ENCODE measurements around the gene ERF. TPM values are rescaled to one million over a fixed set of nuclear protein-coding genes. Genes with fewer than 3 reads are reported as not detected.
A peak's percentile ranks its signal among the peaks of the same experiment; 100 is the strongest.
"Not testable (repeated sequence)": the region's sequence is repeated elsewhere in the genome, so short reads cannot be mapped to it uniquely, and the experiment has no call there.

Gene ERF
- total RNA-seq, 1 experiment from 2014 or later: 34.6 TPM

- DNase-seq (ENCODE audit: low read depth): no peak
Measured at GRCh38 chr19:42275517-42275916, 20.6 kb upstream of the ERF start.

GRCh38 chr19:42275103-42275502 lies 20.2 kb upstream of the ERF start:
- DNase-seq (ENCODE audit: low read depth): no peak

GRCh38 chr19:42274065-42274682 lies 19.2 kb upstream of the ERF start:
- DNase-seq (ENCODE audit: low read depth): no peak

GRCh38 chr19:42273407-42274064 lies 18.6 kb upstream of the ERF start:
- DNase-seq (ENCODE audit: low read depth): no peak

DNA sequence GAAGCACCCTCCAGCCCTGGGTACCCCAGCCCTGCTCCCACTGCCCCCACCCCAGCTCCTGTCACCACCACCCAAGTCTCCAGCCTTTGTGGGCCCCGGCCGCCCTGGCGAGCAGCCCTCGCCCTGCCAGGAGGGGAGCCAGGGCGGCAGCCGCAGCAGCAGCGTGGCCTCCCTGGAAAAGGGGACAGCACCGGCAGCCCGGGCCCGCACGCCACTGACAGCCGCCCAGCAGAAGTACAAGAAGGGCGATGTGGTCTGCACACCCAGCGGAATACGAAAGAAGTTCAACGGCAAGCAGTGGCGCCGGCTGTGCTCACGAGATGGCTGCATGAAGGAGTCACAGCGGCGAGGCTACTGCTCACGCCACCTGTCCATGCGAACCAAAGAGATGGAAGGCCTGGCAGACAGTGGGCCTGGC lies 18.1 kb upstream of the ERF start:
- no peak for DNase-seq (ENCODE audit: low read depth)

DNA sequence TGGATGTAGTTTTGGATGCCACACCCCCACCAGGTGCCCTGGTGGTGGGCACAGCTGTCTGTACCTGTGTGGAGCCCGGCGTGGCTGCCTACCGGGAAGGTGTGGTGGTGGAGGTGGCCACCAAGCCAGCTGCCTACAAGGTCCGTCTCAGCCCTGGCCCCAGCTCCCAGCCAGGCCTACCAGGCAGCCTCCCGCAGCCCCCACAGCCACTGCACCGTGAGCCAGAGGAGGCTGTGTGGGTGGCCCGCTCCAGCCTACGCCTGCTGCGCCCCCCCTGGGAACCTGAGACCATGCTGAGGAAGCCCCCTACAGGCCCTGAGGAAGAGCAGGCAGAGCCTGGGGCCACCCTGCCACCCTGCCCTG lies 17.6 kb upstream of the ERF start:
- DNase-seq (ENCODE audit: low read depth): no peak

DNA sequence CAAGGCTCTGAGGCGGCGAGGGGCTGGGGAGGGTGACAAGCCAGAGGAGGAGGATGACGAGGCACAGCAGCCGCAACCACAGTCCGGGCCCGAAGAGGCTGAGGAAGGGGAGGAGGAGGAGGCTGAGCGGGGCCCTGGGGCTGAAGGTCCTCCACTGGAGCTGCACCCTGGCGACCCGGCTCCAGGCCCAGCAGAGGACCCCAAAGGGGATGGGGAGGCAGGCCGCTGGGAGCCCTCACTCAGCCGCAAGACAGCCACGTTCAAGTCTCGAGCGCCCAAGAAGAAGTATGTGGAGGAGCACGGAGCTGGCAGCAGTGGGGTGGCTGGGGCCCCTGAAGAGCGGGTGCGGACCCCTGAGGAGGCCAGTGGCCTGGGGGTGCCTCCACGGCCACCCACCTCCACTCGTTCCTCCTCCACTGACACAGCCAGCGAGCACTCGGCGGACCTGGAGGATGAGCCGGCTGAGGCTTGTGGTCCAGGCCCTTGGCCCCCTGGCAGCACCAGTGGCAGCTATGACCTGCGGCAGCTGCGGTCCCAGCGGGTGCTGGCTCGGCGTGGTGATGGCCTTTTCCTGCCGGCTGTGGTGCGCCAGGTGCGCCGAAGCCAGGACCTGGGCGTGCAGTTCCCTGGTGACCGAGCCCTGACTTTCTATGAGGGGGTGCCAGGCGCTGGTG lies 17.1 kb upstream of the ERF start:
- no peak for DNase-seq (ENCODE audit: low read depth)

DNA sequence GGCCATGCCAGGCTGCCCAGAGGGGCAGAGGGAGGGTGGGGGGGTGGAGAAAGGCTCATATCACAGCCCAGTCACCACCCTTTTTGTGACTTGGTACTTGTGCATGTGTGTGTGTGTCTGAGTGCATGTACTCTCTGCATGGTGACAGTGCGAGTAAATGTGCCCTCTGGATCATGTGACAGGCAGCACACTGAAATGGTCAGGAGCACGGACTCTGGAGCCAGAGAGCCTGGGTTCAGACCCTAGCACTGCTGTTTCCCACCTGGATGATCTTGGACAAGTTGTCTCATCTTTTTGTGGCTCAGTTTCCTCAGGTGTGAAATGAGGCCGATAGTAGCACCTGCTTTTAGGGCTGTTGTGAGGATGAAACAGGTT lies 16.1 kb upstream of the ERF start:
- no peak for DNase-seq (ENCODE audit: low read depth)

- peak; percentile 83 for DNase-seq (ENCODE audit: low read depth)
Measured at GRCh38 chr19:42270346-42271044, 15.6 kb upstream of the ERF start.

- no peak for DNase-seq (ENCODE audit: low read depth)
Measured at GRCh38 chr19:42269478-42270345, 14.8 kb upstream of the ERF start.

DNA sequence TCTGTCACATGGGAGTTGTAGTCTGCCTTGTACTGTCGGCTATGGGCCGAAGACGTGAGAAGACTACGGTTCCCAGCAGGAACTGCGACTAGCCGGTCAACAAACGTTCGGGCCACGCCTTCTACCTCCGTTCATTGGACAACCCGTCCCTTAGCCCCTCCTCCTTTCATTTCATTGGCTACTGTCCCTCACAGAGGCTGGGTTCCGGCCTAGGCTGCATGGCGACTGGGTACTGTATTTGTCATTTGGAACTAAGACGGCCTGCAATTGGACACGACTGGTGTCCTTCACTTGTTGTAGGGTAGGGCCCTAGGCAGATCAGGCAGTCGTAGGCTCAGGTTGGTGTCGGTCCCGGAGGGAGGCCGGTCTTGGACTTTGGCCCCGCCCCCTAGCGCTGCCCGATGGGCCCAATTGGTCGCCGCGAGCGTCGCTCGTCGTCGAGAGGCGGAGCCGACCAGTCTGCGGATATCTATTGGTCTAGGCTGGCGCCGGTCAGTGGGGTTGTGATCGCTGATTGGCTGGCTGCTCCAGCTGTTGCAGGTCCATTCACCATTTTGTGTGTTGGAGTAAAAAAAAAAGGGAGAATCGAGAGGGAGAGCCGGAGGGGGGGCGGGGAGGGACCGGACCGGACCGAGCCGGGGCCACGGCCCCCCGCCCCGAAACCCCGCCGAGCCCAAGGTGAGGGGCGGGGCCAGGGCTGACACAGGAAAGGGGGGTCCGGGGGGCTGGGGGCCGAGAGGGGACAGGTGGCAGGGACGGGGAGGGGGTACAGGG lies 14.0 kb upstream of the ERF start, which contains the start of gene CIC:
Gene CIC, plus strand, starts transcription at position 549 of the 774 bp plus-strand sequence. CDS start 2,532 bp downstream, outside the sequence.
- DNase-seq (ENCODE audit: low read depth): peak; percentile 100

DNA sequence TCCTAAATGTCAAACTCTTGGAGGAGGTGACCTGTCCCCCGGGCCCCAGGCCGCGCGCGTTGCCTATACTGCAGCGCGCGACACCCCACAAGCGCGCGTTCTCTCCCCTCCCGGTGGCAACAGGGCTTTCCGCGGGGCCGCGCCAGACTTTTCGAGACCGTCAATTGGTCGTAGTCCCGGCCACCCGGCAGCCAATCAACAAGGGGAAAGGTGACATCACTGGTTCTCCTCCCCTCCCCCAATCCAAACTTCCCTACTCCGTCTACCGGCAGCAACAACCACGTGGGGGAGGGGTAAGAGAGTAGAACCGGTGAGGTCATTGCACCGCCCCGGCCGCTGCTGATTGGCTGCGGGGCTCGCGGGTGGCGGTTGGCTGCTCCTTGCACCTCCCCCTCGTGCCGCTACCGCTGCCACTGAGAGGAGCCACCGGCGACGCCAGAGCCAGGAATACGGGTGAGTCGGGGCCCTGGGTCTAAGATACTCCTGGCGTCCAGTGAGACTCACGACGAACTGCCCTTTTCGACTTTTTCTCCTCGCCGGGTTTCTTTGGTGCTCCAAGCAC lies 13.3 kb upstream of the ERF start:
- peak; percentile 99 for DNase-seq (ENCODE audit: low read depth)

GRCh38 chr19:42267644-42268141 lies 12.8 kb upstream of the ERF start:
- no peak for DNase-seq (ENCODE audit: low read depth)

GRCh38 chr19:42266928-42267603 lies 12.1 kb upstream of the ERF start:
- DNase-seq (ENCODE audit: low read depth): not testable (repeated sequence)

DNA sequence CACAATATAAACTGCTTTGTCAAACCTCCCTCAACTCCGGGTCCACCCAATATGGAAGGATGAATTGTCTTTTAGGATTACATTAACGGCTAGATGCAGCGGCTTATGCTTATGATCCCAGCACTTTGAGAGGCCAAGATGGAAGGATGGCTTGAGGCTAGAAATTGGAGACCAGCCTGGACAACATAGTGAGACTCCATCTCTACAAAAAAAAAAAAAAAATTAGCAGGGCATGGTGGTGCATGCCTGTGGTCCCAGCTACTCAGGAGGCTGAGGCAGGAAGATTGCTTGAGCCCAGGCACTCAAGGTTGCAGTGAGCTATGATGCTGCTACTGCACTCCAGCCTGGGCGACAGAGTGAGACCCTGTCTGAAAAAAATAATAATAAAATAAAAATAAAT lies 11.2 kb upstream of the ERF start:
- not testable (repeated sequence) for DNase-seq (ENCODE audit: low read depth)

DNA sequence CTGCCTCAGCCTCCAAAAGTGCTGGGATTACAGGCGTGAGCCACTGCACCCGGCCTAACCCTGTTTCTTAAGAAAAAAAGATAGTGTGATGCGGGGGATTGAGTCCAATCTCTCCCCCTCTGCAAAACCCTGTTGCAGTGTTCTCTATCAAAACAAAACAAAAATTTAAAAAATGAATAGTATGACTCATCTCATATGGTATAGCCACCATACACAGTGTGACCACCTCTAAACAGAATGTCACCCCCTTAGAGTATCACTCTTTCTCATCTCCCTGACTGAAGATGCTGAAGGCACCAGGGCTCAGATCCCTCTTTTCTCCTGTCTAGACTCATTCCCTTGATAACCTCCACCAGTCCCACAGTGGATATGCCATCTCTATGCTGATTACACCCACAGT lies 6.8 kb upstream of the ERF start:
- no peak for DNase-seq (ENCODE audit: low read depth)

- not testable (repeated sequence) for DNase-seq (ENCODE audit: low read depth)
Measured at GRCh38 chr19:42257842-42258241, 2.9 kb upstream of the ERF start.

DNA sequence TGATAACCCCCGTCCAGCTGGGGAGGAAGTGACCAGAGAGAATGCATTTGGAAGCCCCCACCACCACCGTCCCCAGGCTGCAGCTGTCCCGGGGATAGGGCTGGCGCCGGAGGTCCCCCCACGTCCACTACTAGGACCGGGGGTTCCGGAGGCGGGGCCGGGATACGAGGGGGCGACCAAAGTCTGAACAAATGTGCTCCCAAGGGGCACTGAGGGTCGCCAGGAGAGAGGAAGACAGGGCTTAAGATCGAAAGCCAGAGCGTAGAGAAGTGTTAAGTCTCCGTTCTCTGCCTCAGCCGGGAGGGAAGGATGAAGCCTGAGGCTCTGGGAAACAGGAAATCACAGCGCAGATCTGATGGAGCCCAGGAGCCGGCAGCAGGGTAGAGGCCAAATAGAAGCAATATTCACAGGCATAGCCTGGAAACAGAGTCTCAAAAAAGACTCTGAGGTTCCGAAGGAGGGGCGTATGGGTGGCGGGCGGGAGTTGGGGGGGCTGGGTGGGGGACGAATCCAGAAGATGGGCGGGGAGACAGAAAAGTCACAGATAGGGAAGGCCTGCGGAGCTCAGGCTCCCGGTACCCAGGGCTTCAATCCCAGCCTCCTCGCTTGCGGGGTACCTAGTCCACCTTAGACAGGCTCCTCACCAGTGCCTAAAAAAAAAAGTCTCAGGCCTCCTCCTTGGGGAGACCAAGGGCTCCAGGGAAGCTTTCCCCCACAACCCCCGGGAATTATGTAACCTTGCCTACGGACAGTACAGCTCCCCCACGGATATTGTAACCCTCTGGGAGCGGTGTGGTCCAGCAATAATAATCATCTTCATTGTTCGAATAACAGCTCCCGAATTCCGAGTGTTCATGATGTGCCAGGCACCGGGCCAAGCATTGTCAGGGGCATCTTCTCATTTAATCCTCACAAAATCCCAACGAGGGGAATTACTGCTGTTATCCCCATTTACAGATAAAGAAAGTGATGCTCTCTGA lies 1.1 kb upstream of the ERF start:
- DNase-seq (ENCODE audit: low read depth): peak; percentile 71

Measured in M059J (cell line).